ENCODE measurements around the gene GLRX3.

Gene GLRX3

GRCh38 chr10:130188195-130189175 lies 52.3 kb downstream of the GLRX3 start:
- TF ChIP-seq SIN3A (IDR thresholded peaks at IDR 0.05; ENCODE audit: borderline replicate concordance, insufficient read depth, low read length): no peak
- no peak for TF ChIP-seq TAF1 (IDR thresholded peaks at IDR 0.05; ENCODE audit: borderline replicate concordance, insufficient read depth, low read length)
- no peak for TF ChIP-seq FOXP2 (optimal IDR thresholded peaks at IDR 0.05; ENCODE audit: borderline replicate concordance, extremely low read depth, extremely low read length, insufficient read depth)
- TF ChIP-seq REST (IDR thresholded peaks at IDR 0.05; ENCODE audit: insufficient read depth in 1 of 2, low read depth in 2 of 2, low read length in 2 of 2): no peak
- no peak for TF ChIP-seq POLR2AphosphoS5 (IDR thresholded peaks at IDR 0.05; ENCODE audit: low read depth, low read length)

GRCh38 chr10:130189608-130190054 lies 53.4 kb downstream of the GLRX3 start:
- TF ChIP-seq TAF1 (IDR thresholded peaks at IDR 0.05; ENCODE audit: borderline replicate concordance, insufficient read depth, low read length): no peak
- TF ChIP-seq REST (IDR thresholded peaks at IDR 0.05; ENCODE audit: insufficient read depth in 1 of 2, low read depth in 2 of 2, low read length in 2 of 2): no peak
- no peak for TF ChIP-seq POLR2AphosphoS5 (IDR thresholded peaks at IDR 0.05; ENCODE audit: low read depth, low read length)
- TF ChIP-seq FOXP2 (optimal IDR thresholded peaks at IDR 0.05; ENCODE audit: borderline replicate concordance, extremely low read depth, extremely low read length, insufficient read depth): no peak
- TF ChIP-seq SIN3A (IDR thresholded peaks at IDR 0.05; ENCODE audit: borderline replicate concordance, insufficient read depth, low read length): no peak

GRCh38 chr10:130190055-130190736 lies 54.0 kb downstream of the GLRX3 start:
- TF ChIP-seq SIN3A (IDR thresholded peaks at IDR 0.05; ENCODE audit: borderline replicate concordance, insufficient read depth, low read length): no peak
- peak; percentile 80 for TF ChIP-seq FOXP2 (optimal IDR thresholded peaks at IDR 0.05; ENCODE audit: borderline replicate concordance, extremely low read depth, extremely low read length, insufficient read depth)
- no peak for TF ChIP-seq REST (IDR thresholded peaks at IDR 0.05; ENCODE audit: insufficient read depth in 1 of 2, low read depth in 2 of 2, low read length in 2 of 2)
- TF ChIP-seq TAF1 (IDR thresholded peaks at IDR 0.05; ENCODE audit: borderline replicate concordance, insufficient read depth, low read length): no peak
- TF ChIP-seq POLR2AphosphoS5 (IDR thresholded peaks at IDR 0.05; ENCODE audit: low read depth, low read length): peak; percentile 17; the same call in 1 of the 2 replicates

GRCh38 chr10:130190737-130191115 lies 54.5 kb downstream of the GLRX3 start:
- TF ChIP-seq SIN3A (IDR thresholded peaks at IDR 0.05; ENCODE audit: borderline replicate concordance, insufficient read depth, low read length) (no peak), POLR2AphosphoS5 (IDR thresholded peaks at IDR 0.05; ENCODE audit: low read depth, low read length) (no peak), TAF1 (IDR thresholded peaks at IDR 0.05; ENCODE audit: borderline replicate concordance, insufficient read depth, low read length) (no peak)

GRCh38 chr10:130191380-130191779 lies 55.2 kb downstream of the GLRX3 start:
- TF ChIP-seq FOXP2 (optimal IDR thresholded peaks at IDR 0.05; ENCODE audit: borderline replicate concordance, extremely low read depth, extremely low read length, insufficient read depth): no peak
- TF ChIP-seq REST (IDR thresholded peaks at IDR 0.05; ENCODE audit: insufficient read depth in 1 of 2, low read depth in 2 of 2, low read length in 2 of 2): no peak
- no peak for TF ChIP-seq TAF1 (IDR thresholded peaks at IDR 0.05; ENCODE audit: borderline replicate concordance, insufficient read depth, low read length)
- no peak for TF ChIP-seq POLR2AphosphoS5 (IDR thresholded peaks at IDR 0.05; ENCODE audit: low read depth, low read length)
- no peak for TF ChIP-seq SIN3A (IDR thresholded peaks at IDR 0.05; ENCODE audit: borderline replicate concordance, insufficient read depth, low read length)
